ENCODE results near the gene C1orf105. TPM values are rescaled to one million over a fixed set of nuclear protein-coding genes. Genes with fewer than 3 reads are reported as not detected.

C1orf105 gene
- total and polyA plus RNA-seq, 2 experiments from 2014 or later, result not detected

DNA sequence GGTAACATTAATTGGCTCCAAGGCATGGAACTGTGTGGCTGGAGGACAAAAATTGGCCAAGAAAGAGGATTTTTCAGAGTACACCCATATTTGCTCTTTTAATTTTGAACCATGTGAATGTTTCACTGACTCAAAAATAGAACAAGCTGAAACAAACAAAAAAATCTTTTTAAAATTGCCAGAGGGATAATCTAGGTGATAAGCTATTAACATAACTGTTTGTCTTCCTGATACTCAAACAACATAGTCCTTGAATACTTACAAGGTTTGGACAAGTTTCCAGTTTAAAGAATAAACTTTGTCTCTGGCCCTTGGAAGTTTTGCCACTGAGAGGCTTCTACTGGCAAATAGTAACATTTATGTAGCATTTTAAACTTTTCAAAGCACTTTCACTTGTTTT lies 53.4 kb downstream of the C1orf105 start:
- H3K27me3 Mint-ChIP-seq (ENCODE audit: insufficient read depth, low read depth, poor library complexity), result no peaks in the 10 kb centered on the region
- Histone ChIP-seq H3K9me2 (ENCODE audit: insufficient read depth) (no peaks in the 10 kb centered on the region), H3K4me2 (no peak overlapping the region), H3K27ac (ENCODE audit: low read depth) (no peak overlapping the region), H2AFZ (peak overlapping the region; percentile 38; the same call in 1 of the 2 replicates), H3F3A (replicated peaks; ENCODE audit: low read depth) (no peaks in the 10 kb centered on the region), H3K27me3 (ENCODE audit: insufficient read depth) (no peaks in the 10 kb centered on the region), H4K20me1 (replicated peaks; ENCODE audit: insufficient read depth) (no peaks in the 10 kb centered on the region), H3K4me3 (no peak overlapping the region), H3K36me3 (ENCODE audit: insufficient read depth) (no peaks in the 10 kb centered on the region), H3K4me1 (ENCODE audit: insufficient read depth) (no peaks in the 10 kb centered on the region), H3K79me2 (replicated peaks; ENCODE audit: insufficient read depth) (no peaks in the 10 kb centered on the region)
- ATAC-seq, result no peak
- no peaks in the 10 kb centered on the region for H3K36me3 Mint-ChIP-seq (ENCODE audit: low read depth)
- no peak for DNase-seq (ENCODE audit: low spot score)
- H3K4me1 Mint-ChIP-seq, result no peaks in the 10 kb centered on the region; the same call in 1 of the 3 replicates
- no peak overlapping the region for H3K27ac Mint-ChIP-seq
- no peaks in the 10 kb centered on the region for H3K9me3 Mint-ChIP-seq
- TF ChIP-seq, protein P1, sequence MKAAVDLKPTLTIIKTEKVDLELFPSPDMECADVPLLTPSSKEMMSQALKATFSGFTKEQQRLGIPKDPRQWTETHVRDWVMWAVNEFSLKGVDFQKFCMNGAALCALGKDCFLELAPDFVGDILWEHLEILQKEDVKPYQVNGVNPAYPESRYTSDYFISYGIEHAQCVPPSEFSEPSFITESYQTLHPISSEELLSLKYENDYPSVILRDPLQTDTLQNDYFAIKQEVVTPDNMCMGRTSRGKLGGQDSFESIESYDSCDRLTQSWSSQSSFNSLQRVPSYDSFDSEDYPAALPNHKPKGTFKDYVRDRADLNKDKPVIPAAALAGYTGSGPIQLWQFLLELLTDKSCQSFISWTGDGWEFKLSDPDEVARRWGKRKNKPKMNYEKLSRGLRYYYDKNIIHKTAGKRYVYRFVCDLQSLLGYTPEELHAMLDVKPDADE (IDR thresholded peaks at IDR 0.05), result no peak
- H3K4me3 Mint-ChIP-seq, result no peak overlapping the region

GRCh38 chr1:172476218-172476811 lies 55.8 kb downstream of the C1orf105 start:
- no peaks in the 10 kb centered on the region for H3K27me3 ChIP-seq (ENCODE audit: insufficient read depth)
- H3K36me3 ChIP-seq (ENCODE audit: insufficient read depth), result no peaks in the 10 kb centered on the region
- H3K4me3 ChIP-seq, result no peak overlapping the region
- H3F3A ChIP-seq (replicated peaks; ENCODE audit: low read depth), result no peaks in the 10 kb centered on the region
- ATAC-seq, result no peak
- no peak for DNase-seq (ENCODE audit: low spot score)
- H3K9me2 ChIP-seq (ENCODE audit: insufficient read depth), result no peaks in the 10 kb centered on the region
- Mint-ChIP-seq H3K27me3 (ENCODE audit: insufficient read depth, low read depth, poor library complexity) (peaks cover 3% of the 10 kb centered on the region), H3K4me1 (peaks cover 7% of the 10 kb centered on the region), H3K4me3 (no peak overlapping the region), H3K36me3 (ENCODE audit: low read depth) (no peaks in the 10 kb centered on the region), H3K9me3 (no peaks in the 10 kb centered on the region), H3K27ac (peak overlapping the region; percentile 21; the same call in 1 of the 2 replicates)
- no peaks in the 10 kb centered on the region; the same call in 1 of the 2 replicates for H3K4me1 ChIP-seq (ENCODE audit: insufficient read depth)
- no peak overlapping the region for H3K4me2 ChIP-seq
- no peak overlapping the region for H3K27ac ChIP-seq (ENCODE audit: low read depth)
- TF ChIP-seq NANOG (IDR thresholded peaks at IDR 0.05; ENCODE audit: borderline replicate concordance) (no peak), JUNB (IDR thresholded peaks at IDR 0.05; ENCODE audit: unreplicated experiment) (no peak), EZH2 (IDR thresholded peaks at IDR 0.05; ENCODE audit: low read depth, unreplicated experiment) (no peak), REST (IDR thresholded peaks at IDR 0.05; ENCODE audit: unreplicated experiment) (no peak)
- TF ChIP-seq, protein P1 (IDR thresholded peaks at IDR 0.05), result no peak
- no peaks in the 10 kb centered on the region for H3K79me2 ChIP-seq (replicated peaks; ENCODE audit: insufficient read depth)
- no peaks in the 10 kb centered on the region for H4K20me1 ChIP-seq (replicated peaks; ENCODE audit: insufficient read depth)
- H2AFZ ChIP-seq, result peak overlapping the region; percentile 63; the same call in 1 of the 2 replicates
